Hepatocyte (in vitro differentiated cells): Measurements from ENCODE around the gene PIGU.
"Not testable (repeated sequence)": the region's sequence is repeated elsewhere in the genome, so short reads cannot be mapped to it uniquely, and the experiment has no call there.

Source experiments
- EZH2 ChIP-seq: fragments of 200-600 bp; sonication (generic); IDR thresholded peaks from 2 replicates; pipeline ENCODE4 v1.6.1; 2016; ENCODE audit warnings: antibody characterized with exemption, mild to moderate bottlenecking, borderline replicate concordance
- TF ChIP-seq, protein P1 (sequence below): fragments of 200-600 bp; sonication (generic); IDR thresholded peaks from 2 replicates; pipeline ENCODE4 v1.5.1; 2016; ENCODE audit warnings: antibody characterized with exemption, mild to moderate bottlenecking; ENCODE audit not compliant: poor library complexity

DNA sequence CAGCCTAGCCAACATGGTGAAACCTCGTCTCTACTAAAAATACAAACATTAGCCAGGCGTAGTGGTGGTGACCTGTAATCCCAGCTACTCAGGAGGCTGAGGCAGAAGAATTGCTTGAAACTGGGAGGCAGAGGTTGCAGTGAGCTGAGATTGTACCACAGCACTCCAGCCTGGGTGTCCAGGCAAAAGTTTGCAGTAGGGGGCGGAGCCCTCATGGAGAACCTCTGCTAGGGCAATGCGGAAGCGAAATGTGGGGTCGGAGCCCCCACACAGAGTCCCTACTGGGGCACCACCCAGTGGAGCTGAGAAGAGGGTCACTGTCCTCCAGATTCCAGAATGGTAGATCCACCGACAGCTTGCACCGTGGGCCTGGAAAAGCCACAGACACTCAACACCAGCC lies 60.0 kb downstream of the PIGU start:
- TF ChIP-seq, protein P1, sequence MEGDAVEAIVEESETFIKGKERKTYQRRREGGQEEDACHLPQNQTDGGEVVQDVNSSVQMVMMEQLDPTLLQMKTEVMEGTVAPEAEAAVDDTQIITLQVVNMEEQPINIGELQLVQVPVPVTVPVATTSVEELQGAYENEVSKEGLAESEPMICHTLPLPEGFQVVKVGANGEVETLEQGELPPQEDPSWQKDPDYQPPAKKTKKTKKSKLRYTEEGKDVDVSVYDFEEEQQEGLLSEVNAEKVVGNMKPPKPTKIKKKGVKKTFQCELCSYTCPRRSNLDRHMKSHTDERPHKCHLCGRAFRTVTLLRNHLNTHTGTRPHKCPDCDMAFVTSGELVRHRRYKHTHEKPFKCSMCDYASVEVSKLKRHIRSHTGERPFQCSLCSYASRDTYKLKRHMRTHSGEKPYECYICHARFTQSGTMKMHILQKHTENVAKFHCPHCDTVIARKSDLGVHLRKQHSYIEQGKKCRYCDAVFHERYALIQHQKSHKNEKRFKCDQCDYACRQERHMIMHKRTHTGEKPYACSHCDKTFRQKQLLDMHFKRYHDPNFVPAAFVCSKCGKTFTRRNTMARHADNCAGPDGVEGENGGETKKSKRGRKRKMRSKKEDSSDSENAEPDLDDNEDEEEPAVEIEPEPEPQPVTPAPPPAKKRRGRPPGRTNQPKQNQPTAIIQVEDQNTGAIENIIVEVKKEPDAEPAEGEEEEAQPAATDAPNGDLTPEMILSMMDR = not testable (repeated sequence)
- TF ChIP-seq EZH2 = not testable (repeated sequence)
